ENCODE results near the gene RIMS1. TPM values are rescaled to one million over a fixed set of nuclear protein-coding genes. Genes with fewer than 3 reads are reported as not detected.

Gene RIMS1
- total and polyA plus RNA-seq, 4 donors: 0.09 to 0.17 TPM; not detected in 2

DNA sequence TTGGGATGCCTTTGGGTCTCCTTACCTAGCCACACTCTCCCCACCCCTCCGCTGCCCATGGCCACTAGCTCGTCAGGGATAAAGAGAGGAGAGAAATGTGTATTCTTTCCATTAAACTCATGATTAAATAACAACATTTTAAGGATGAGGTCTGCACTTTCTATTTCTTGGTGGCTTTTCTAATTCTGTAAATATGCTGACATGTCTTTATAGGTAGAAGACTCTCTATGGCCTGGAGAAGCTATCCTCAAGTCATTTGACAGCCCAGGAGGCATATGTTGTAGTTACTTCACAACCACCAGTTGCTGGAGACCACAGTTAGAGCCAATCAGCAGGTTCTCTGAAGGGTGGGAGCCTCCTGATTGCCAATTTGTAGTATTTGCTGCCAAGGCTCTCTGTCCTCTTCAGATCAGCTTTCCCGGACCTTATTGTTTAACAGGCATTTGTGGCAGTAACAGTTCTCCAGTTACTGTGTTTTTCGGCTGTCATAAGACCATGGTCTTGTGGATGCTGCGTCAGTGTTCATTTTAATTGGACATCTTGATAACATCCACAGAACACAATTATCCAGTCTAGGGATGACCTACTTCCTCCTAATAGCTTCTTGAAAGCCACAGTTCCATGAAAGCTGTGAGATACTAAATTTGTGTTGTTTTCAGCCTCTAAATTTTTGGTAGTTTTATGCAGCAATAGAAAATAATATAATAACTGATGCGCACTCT, 530.6 kb downstream of the RIMS1 start:
- no peaks in the 10 kb centered on the region for H3K9me3 ChIP-seq (ENCODE audit: control insufficient read depth in 4 of 4, low read length in 3 of 4)
- no peak for DNase-seq (ENCODE audit: low spot score)
- no peaks in the 10 kb centered on the region for H3K36me3 ChIP-seq (ENCODE audit: control insufficient read depth in 4 of 4, insufficient read depth in 3 of 4, low read depth in 1 of 4, low read length in 3 of 4)
- no peak overlapping the region for H3K9ac ChIP-seq (ENCODE audit: low read depth in 1 of 2, low read length in 2 of 2)
- H3K4me3 ChIP-seq (ENCODE audit: low read depth in 1 of 3, low read length in 3 of 3): no peak overlapping the region
- H3K27ac ChIP-seq (ENCODE audit: low read depth in 1 of 2, low read length in 2 of 2): no peak overlapping the region
- no peaks in the 10 kb centered on the region for H3K27me3 ChIP-seq (ENCODE audit: control insufficient read depth in 4 of 4, insufficient read depth in 4 of 4, low read length in 3 of 4)
- peaks cover 0 to 6% (median 1%) of the 10 kb centered on the region in 4 donors for H3K4me1 ChIP-seq (ENCODE audit: control insufficient read depth in 4 of 4, insufficient read depth in 4 of 4, low read length in 3 of 4)
- TF ChIP-seq, protein P1, sequence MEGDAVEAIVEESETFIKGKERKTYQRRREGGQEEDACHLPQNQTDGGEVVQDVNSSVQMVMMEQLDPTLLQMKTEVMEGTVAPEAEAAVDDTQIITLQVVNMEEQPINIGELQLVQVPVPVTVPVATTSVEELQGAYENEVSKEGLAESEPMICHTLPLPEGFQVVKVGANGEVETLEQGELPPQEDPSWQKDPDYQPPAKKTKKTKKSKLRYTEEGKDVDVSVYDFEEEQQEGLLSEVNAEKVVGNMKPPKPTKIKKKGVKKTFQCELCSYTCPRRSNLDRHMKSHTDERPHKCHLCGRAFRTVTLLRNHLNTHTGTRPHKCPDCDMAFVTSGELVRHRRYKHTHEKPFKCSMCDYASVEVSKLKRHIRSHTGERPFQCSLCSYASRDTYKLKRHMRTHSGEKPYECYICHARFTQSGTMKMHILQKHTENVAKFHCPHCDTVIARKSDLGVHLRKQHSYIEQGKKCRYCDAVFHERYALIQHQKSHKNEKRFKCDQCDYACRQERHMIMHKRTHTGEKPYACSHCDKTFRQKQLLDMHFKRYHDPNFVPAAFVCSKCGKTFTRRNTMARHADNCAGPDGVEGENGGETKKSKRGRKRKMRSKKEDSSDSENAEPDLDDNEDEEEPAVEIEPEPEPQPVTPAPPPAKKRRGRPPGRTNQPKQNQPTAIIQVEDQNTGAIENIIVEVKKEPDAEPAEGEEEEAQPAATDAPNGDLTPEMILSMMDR (IDR thresholded peaks at IDR 0.05; ENCODE audit: low read depth, low read length, missing input control): no peak
- TF ChIP-seq, protein P2, sequence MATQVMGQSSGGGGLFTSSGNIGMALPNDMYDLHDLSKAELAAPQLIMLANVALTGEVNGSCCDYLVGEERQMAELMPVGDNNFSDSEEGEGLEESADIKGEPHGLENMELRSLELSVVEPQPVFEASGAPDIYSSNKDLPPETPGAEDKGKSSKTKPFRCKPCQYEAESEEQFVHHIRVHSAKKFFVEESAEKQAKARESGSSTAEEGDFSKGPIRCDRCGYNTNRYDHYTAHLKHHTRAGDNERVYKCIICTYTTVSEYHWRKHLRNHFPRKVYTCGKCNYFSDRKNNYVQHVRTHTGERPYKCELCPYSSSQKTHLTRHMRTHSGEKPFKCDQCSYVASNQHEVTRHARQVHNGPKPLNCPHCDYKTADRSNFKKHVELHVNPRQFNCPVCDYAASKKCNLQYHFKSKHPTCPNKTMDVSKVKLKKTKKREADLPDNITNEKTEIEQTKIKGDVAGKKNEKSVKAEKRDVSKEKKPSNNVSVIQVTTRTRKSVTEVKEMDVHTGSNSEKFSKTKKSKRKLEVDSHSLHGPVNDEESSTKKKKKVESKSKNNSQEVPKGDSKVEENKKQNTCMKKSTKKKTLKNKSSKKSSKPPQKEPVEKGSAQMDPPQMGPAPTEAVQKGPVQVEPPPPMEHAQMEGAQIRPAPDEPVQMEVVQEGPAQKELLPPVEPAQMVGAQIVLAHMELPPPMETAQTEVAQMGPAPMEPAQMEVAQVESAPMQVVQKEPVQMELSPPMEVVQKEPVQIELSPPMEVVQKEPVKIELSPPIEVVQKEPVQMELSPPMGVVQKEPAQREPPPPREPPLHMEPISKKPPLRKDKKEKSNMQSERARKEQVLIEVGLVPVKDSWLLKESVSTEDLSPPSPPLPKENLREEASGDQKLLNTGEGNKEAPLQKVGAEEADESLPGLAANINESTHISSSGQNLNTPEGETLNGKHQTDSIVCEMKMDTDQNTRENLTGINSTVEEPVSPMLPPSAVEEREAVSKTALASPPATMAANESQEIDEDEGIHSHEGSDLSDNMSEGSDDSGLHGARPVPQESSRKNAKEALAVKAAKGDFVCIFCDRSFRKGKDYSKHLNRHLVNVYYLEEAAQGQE (IDR thresholded peaks at IDR 0.05): no peak
- TF ChIP-seq RXRA (IDR thresholded peaks at IDR 0.05): no peak
- TF ChIP-seq HNF4A (conservative IDR thresholded peaks at IDR 0.05): no peak
- TF ChIP-seq, protein P3, sequence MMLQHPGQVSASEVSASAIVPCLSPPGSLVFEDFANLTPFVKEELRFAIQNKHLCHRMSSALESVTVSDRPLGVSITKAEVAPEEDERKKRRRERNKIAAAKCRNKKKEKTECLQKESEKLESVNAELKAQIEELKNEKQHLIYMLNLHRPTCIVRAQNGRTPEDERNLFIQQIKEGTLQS (IDR thresholded peaks at IDR 0.05): no peak
- no peak for TF ChIP-seq JUND (IDR thresholded peaks at IDR 0.05)
- no peak for TF ChIP-seq FOXA1 (IDR thresholded peaks at IDR 0.05)
- no peak for TF ChIP-seq YY1 (IDR thresholded peaks at IDR 0.05)
- no peak for TF ChIP-seq TAF1 (conservative IDR thresholded peaks at IDR 0.05)
- WGBS: 81% methylated on average over 6 of the region's 6 CpGs

DNA sequence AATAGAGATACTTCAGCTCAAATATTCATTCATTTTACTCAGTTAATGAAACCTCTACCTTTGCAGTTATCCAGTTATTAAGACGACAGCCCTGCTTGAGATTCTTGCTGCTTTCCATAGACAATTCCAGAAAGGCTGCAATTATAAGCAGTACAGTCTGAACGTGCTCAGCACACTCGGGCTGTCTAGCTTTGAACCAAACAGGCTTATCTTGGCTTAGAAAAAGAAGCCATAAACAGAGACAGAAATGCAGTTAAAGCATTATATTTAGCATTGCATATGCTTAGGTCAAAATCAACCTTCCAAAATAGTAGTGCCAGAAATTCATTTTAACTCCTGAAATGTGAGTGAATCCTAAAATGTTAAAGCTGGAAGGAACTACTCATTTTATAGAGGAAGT, 531.4 kb downstream of the RIMS1 start:
- Histone ChIP-seq H3K9ac (ENCODE audit: low read depth in 1 of 2, low read length in 2 of 2) (no peak overlapping the region), H3K27ac (ENCODE audit: low read depth in 1 of 2, low read length in 2 of 2) (no peak overlapping the region), H3K27me3 (ENCODE audit: control insufficient read depth in 4 of 4, insufficient read depth in 4 of 4, low read length in 3 of 4) (no peaks in the 10 kb centered on the region), H3K9me3 (ENCODE audit: control insufficient read depth in 4 of 4, low read length in 3 of 4) (no peaks in the 10 kb centered on the region), H3K4me1 (ENCODE audit: control insufficient read depth in 4 of 4, insufficient read depth in 4 of 4, low read length in 3 of 4) (peaks cover 0 to 6% (median 1%) of the 10 kb centered on the region in 4 donors), H3K4me3 (ENCODE audit: low read depth in 1 of 3, low read length in 3 of 3) (no peak overlapping the region), H3K36me3 (ENCODE audit: control insufficient read depth in 4 of 4, insufficient read depth in 3 of 4, low read depth in 1 of 4, low read length in 3 of 4) (no peaks in the 10 kb centered on the region)
- DNase-seq (ENCODE audit: low spot score): no peak
- 65% methylated on average over 3 of the region's 3 CpGs for WGBS
- TF ChIP-seq HNF4A (conservative IDR thresholded peaks at IDR 0.05): no peak
- no peak for TF ChIP-seq YY1 (IDR thresholded peaks at IDR 0.05)
- TF ChIP-seq TAF1 (conservative IDR thresholded peaks at IDR 0.05): no peak
- TF ChIP-seq, protein P3 (IDR thresholded peaks at IDR 0.05): no peak
- TF ChIP-seq, protein P4, sequence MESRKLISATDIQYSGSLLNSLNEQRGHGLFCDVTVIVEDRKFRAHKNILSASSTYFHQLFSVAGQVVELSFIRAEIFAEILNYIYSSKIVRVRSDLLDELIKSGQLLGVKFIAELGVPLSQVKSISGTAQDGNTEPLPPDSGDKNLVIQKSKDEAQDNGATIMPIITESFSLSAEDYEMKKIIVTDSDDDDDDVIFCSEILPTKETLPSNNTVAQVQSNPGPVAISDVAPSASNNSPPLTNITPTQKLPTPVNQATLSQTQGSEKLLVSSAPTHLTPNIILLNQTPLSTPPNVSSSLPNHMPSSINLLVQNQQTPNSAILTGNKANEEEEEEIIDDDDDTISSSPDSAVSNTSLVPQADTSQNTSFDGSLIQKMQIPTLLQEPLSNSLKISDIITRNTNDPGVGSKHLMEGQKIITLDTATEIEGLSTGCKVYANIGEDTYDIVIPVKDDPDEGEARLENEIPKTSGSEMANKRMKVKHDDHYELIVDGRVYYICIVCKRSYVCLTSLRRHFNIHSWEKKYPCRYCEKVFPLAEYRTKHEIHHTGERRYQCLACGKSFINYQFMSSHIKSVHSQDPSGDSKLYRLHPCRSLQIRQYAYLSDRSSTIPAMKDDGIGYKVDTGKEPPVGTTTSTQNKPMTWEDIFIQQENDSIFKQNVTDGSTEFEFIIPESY (IDR thresholded peaks at IDR 0.05): no peak
- TF ChIP-seq, protein P2 (IDR thresholded peaks at IDR 0.05): no peak
- TF ChIP-seq, protein P1 (IDR thresholded peaks at IDR 0.05; ENCODE audit: low read depth, low read length, missing input control): no peak

Measured in liver (tissue), 9 donors.